ENCODE measurements around the gene MLH3.

DNA sequence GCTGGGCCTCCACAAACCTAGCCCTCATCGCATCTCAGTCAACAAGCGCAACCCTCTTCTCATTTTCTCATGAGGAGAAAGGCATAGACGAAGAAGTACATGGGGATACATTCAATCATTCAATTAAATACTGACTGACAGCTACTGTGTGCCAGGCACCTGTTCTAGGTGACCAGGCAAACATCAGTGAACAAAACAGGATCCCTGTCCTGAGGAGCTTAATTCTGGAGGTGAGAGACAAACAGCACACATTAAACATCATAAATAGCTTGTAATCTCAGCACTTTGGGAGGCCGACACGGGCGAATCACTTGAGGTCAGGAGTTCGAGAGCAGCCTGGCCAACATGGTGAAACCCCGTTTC lies 12.9 kb upstream of the MLH3 start:
- TF ChIP-seq, protein P1, sequence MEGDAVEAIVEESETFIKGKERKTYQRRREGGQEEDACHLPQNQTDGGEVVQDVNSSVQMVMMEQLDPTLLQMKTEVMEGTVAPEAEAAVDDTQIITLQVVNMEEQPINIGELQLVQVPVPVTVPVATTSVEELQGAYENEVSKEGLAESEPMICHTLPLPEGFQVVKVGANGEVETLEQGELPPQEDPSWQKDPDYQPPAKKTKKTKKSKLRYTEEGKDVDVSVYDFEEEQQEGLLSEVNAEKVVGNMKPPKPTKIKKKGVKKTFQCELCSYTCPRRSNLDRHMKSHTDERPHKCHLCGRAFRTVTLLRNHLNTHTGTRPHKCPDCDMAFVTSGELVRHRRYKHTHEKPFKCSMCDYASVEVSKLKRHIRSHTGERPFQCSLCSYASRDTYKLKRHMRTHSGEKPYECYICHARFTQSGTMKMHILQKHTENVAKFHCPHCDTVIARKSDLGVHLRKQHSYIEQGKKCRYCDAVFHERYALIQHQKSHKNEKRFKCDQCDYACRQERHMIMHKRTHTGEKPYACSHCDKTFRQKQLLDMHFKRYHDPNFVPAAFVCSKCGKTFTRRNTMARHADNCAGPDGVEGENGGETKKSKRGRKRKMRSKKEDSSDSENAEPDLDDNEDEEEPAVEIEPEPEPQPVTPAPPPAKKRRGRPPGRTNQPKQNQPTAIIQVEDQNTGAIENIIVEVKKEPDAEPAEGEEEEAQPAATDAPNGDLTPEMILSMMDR (conservative IDR thresholded peaks at IDR 0.05; ENCODE audit: low read length): no peak
- TF ChIP-seq EZH2phosphoT487 (IDR thresholded peaks at IDR 0.05; ENCODE audit: borderline replicate concordance, low read depth, low read length): no peak

All from OCI-LY7 (cell line).